HG03558 (cell line): ENCODE results near the gene PVALEF.

Experiments
- ATAC-seq: cut with Tn5 transposase; IDR thresholded peaks from one replicate; pipeline ENCODE4 v1.9.1; 2021; ENCODE audit warnings: moderate number of reproducible peaks; ENCODE audit not compliant: unreplicated experiment; ENCODE audit errors: extremely low read depth

Gene PVALEF

DNA sequence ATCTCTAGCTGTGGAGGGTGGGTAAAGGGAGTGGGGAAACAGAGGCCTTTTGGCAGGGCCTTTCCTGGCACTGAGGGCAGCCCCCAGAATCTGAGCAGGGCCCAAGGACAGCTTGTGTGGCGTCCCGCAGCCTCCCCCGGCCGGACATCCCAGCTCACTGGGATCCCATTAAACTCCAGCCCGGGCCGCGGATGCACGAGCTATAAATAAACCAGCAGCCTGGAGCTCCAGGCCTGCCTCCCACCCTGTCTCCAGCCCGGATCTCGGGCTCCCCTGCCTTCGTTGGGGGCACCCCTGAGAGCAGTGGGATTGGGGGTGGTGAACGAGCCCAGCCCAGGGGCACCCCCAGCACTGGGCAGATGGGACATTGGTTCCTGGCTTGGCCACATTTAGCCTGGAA lies 14.6 kb downstream of the PVALEF start:
- ATAC-seq = no peak

DNA sequence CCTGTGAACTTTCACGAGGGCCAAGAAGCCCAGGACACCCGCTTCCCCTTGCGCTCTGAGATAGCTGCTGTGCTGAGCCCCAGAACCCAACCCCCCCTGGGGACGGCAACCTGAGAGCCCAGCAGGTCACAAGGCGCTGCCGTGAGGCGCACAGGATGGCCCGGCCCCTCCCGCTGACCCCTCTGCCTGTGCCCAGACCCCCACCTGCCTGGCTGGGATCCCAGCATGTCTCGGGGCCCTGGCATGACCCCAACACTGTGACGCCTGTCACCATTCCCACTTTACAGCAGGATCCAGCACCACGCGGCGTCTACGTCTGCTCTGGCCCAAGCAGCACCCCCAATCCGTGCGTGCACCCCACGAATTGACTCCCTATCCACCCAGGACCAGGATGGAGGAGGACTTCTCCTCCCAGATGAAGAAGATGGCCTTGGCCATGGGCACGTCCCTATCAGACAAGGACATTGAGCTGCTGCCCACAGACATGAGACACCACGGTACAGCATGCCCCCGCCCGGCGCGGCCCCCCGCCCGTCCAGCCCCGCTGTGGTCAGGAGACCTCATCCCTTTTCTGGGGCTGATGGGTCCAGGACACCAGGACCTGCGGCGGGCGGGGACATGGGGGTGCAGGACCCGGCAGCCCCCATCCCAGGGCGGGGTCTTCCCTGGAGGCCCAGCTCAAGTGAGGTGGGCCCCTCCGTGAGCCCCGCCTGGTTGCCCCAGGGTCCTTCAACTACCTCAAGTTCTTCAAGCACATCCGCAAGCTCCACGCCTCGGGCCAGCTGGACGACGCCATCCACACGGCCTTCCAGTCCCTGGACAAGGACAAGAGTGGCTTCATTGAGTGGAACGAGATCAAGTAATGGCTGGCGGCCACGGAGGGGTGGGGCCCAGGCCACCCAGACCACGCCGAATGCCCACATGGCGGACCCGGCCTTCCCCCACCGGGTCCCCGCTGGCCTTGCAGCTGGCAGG lies 15.8 kb downstream of the PVALEF start:
- ATAC-seq = no peak

DNA sequence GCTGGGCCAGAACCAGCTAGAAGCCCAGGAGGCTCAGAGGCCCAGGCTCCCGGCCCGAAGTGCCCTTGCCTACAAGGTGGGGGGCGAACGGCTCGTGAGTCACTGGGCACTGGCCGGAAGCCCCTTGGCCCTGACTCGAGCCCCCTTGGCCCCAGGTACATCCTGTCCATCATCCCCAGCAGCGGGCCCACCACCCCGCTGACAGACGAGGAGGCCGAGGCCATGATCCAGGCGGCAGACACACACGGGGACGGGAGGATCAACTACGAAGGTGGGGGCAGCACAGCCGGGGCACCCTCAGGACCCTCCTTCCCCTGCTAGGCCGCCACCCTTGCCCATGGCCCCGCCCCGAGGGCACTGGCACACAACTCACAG lies 16.5 kb downstream of the PVALEF start:
- ATAC-seq = no peak

- no peak for ATAC-seq
These were observed 17.3 kb downstream of the PVALEF start for GRCh38 chr17:81182596-81182995.

DNA sequence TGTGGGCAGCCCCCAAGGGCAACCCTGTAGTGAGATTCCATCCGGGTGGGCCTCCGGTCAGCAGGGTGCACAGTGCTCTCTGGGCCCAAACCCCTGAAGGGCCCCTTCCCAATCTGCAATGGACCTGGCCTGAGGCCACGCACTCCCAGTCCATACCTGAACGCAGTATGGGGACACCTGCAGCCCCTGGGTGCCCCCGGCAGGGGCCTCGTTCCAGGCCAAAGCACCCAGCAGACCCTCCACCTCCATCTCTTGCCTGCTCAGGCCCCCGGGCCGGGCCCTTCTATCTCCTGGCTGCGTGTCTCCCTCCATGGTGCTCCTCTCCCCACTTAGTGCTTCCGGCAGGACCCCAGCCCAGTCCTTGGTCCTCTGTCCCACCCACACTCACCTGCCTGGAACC lies 18.0 kb downstream of the PVALEF start:
- no peak for ATAC-seq

DNA sequence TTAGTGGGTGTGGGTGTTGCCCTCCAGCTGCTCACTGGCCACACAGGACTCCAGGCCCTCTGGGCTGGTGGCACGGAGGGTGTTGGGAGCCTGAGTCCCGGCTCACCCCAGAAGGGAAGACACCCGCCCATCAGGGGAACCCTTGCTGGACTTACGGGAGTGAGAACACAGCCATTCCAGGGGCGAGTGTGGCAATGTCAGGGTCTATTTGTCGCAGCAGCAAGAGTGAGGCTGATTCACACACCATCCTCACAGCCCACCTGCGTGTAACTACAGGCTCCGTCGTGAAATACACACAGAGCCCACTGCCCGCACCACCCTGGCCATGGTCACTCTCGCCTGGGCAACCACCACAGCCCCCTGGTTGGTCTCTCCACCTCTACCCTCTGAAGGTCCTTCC lies 18.5 kb downstream of the PVALEF start:
- ATAC-seq = no peak

DNA sequence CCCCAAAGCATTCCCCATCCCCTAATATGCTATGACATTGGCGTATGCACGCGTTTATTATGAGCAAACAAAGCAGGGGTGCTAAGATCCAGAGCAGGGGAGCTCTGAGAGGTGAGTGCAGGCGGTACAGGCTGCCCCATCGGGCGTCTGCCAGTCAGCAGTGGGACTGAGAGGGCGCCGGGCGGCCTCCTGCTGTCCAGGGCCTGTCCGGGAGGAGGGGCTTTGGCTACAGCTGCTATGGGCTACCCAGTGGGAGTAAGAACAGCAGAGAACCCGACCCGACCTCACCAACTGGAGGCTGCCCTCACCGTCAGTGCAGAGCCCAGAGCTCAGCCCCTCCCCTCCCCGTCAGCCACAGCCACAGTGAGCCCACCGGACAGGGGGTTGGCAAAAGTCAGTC lies 19.2 kb downstream of the PVALEF start:
- no peak for ATAC-seq

GRCh38 chr17:81186203-81186602 lies 20.9 kb downstream of the PVALEF start:
- no peak for ATAC-seq

GRCh38 chr17:81187120-81187519 lies 21.8 kb downstream of the PVALEF start:
- no peak for ATAC-seq

- ATAC-seq = no peak
These were observed 22.5 kb downstream of the PVALEF start for GRCh38 chr17:81187586-81188490.

DNA sequence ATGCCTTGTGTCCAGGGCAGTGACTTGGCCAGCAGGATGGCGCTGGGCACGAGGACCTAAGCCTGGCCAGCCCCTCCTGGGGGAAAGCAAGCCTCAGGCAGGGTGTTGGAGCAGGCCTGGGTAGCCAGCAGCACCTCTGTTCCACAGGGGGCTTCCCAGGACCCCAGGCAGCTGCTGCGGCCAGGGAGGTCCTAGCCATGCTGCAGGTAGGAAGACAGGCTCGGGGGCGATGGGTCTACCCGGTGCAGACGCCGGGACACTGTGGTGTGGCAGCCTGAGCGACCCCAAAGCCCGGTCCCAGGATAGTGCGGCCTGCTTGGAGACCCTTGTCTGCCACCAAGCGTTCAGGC lies 23.2 kb downstream of the PVALEF start:
- ATAC-seq = no peak

- ATAC-seq = no peak
These were observed 23.7 kb downstream of the PVALEF start for GRCh38 chr17:81189016-81189415.

- ATAC-seq = no peak
These were observed 24.6 kb downstream of the PVALEF start for GRCh38 chr17:81189670-81190530.

DNA sequence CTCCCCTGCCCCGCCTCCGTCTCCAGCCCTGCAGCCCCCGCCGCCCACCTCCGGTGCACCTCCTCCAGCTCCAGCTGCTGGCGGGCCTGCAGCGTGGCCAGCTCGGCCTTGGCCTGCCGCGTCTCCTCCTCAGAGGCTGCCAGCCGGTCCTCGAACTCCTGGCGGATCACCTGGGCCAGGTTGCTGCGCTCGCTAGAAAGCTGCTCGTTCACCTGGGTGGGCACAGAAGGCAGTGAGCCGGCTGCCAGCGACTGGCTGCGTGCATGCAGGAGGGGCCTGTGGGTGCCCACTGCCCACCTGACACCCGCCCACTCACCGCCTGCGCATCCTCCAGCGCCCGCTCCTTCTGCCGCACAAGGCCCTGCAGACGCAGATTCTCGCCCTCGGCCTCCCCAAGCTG lies 25.3 kb downstream of the PVALEF start:
- ATAC-seq = no peak

- ATAC-seq = no peak
These were observed 25.8 kb downstream of the PVALEF start for GRCh38 chr17:81191116-81191515.

GRCh38 chr17:81191646-81192045 lies 26.3 kb downstream of the PVALEF start:
- no peak for ATAC-seq

DNA sequence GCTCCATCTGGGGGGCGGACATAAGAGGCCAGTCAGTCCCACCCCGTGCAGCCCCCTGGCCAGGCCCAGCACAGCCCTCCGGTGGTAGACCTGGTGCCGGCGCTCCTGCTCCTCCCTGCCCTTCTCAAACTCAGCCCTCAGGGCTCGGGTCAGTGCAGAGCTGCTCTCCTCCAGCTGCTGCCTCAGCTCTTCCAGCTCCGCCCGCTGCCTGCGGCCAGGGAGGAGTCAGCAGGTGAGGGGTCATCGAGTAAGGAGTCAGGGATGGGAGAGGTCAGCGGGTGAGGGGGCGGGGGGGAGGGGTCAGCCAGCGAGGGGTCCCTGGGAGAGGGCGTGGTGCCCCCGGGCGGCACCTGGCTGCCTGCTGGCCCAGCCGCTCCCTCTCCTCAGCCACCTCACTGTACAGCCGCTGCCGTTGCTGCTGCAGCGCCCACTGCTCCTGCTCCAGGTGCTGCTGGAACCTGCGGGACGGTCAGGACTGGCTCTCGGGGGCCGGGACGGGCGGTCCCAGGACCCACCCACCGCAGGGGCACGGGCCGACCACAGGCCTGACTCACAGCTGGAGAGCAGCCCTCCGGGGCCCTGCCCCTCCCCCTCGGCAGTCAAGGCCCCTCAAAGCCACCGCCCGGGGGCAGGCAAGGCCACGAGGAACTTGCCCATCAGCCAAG lies 27.2 kb downstream of the PVALEF start:
- no peak for ATAC-seq

- ATAC-seq = no peak
These were observed 27.7 kb downstream of the PVALEF start for GRCh38 chr17:81193051-81193410.

GRCh38 chr17:81193470-81194224 lies 28.3 kb downstream of the PVALEF start:
- ATAC-seq = no peak
